H1 (cell line): ENCODE data around the gene TNN. TPM values are rescaled to one million over a fixed set of nuclear protein-coding genes. Genes with fewer than 3 reads are reported as not detected.

Experiments used
- CTCF ChIA-PET: fragments of 300-600 bp; sonication (Branson Sonifier 250); formaldehyde crosslinking; loops from one replicate; lab custom pipeline; 2021; ENCODE audit not compliant: partially characterized antibody; lab: Charles Lee
- POLR2A ChIA-PET: fragments of 300-600 bp; sonication (Branson Sonifier 250); formaldehyde crosslinking; loops from one replicate; lab custom pipeline; 2021; ENCODE audit warnings: inconsistent platforms; ENCODE audit not compliant: partially characterized antibody; lab: Charles Lee
- DNase-seq, 2 experiments: peaks; one replicate each; pipeline versions ENCODE4 v3.0.0 to v3.0.0-alpha.2; 2010 to 2022; ENCODE audit warnings: low spot score in 2 of 2, low read depth in 1 of 2, mixed read lengths in 1 of 2
- FAIRE-seq: peaks from 2 replicates; lab custom pipeline; 2011; peaks lifted over from hg19 to GRCh38; lab: Jason Lieb, UNC
- H2AFZ ChIP-seq: 2 replicates; pipeline ENCODE4 v1.8.1; 2012; ENCODE audit warnings: low read length, inconsistent platforms
- H2AK5ac ChIP-seq: 2 replicates; pipeline ENCODE4 v1.6.1; 2013; ENCODE audit warnings: low read depth, low read length
- H2BK120ac ChIP-seq: replicated peaks from 2 replicates; pipeline ENCODE3; 2013; ENCODE audit warnings: low read depth, low read length, inconsistent platforms
- H2BK12ac ChIP-seq: 2 replicates; pipeline ENCODE4 v1.6.1; 2013; ENCODE audit warnings: low read depth, low read length
- H2BK15ac ChIP-seq: 2 replicates; pipeline ENCODE4 v1.6.1; 2013; ENCODE audit warnings: low read length
- H2BK20ac ChIP-seq: 2 replicates; pipeline ENCODE4 v1.6.1; 2013; ENCODE audit warnings: low read length
- H2BK5ac ChIP-seq: 2 replicates; pipeline ENCODE4 v1.6.1; 2013; ENCODE audit warnings: low read depth, low read length
- H3K14ac ChIP-seq: 2 replicates; pipeline ENCODE4 v1.6.1; 2013; ENCODE audit warnings: inconsistent platforms; ENCODE audit not compliant: insufficient read length
- H3K18ac ChIP-seq: 2 replicates; pipeline ENCODE4 v1.6.1; 2013; ENCODE audit warnings: low read length; ENCODE audit errors: extremely low read depth
- H3K23ac ChIP-seq: 2 replicates; pipeline ENCODE4 v1.6.1; 2013; ENCODE audit warnings: inconsistent platforms; ENCODE audit not compliant: insufficient read length
- H3K23me2 ChIP-seq: 2 replicates; pipeline ENCODE4 v1.6.1; 2013; ENCODE audit warnings: low read depth, low read length
- H3K27ac ChIP-seq: 2 replicates; pipeline ENCODE4 v1.6.1; 2011; ENCODE audit warnings: low read depth, low read length, inconsistent platforms
- H3K27me3 ChIP-seq, 4 experiments: replicated peaks in 1 of 4; 1 replicate in 1 of 4; 2 replicates in 3 of 4; pipeline versions ENCODE4 v1.6.1 to v1.8.1; 2011 to 2013; ENCODE audit warnings: low read length in 3 of 4, mild to moderate bottlenecking in 3 of 4, inconsistent platforms in 2 of 4, mixed read lengths in 2 of 4, moderate library complexity in 1 of 4; ENCODE audit not compliant: control insufficient read depth in 3 of 4, insufficient read depth in 3 of 4; ENCODE audit errors: extremely low read depth in 1 of 4
- H3K36me3 ChIP-seq, 4 experiments: 2 replicates each; pipeline versions ENCODE4 v1.6.1 to v1.8.1; 2011 to 2013; ENCODE audit warnings: mild to moderate bottlenecking in 4 of 4, low read length in 3 of 4, moderate library complexity in 2 of 4, control low read depth in 1 of 4, inconsistent platforms in 1 of 4; ENCODE audit not compliant: insufficient read depth in 4 of 4, control insufficient read depth in 2 of 4
- H3K4ac ChIP-seq: replicated peaks from 2 replicates; pipeline ENCODE3; 2013; ENCODE audit warnings: low read length, low read depth, mixed read lengths, inconsistent platforms; ENCODE audit not compliant: insufficient read length
- H3K4me1 ChIP-seq, 4 experiments: replicated peaks in 1 of 4; 1 replicate in 1 of 4; 2 replicates in 3 of 4; pipeline versions ENCODE4 v1.6.1 to v1.8.1; 2011 to 2013; ENCODE audit warnings: low read length in 3 of 4, inconsistent platforms in 2 of 4, mixed read lengths in 1 of 4; ENCODE audit not compliant: insufficient read depth in 4 of 4, control insufficient read depth in 3 of 4
- H3K4me2 ChIP-seq, 2 experiments: 2 replicates each; pipeline versions ENCODE4 v1.6.1 to v1.8.1; 2011 to 2013; ENCODE audit warnings: low read depth in 2 of 2, low read length in 2 of 2, control low read depth in 1 of 2, inconsistent platforms in 1 of 2, mild to moderate bottlenecking in 1 of 2; ENCODE audit not compliant: insufficient read depth in 1 of 2
- H3K4me3 ChIP-seq, 4 experiments: fragments of 200-600, 300-600 bp in 1 of 4; sonication (generic), shearing (Covaris generic), sonication (Bioruptor Twin) in 1 of 4; 2 replicates each; pipeline versions ENCODE4 v1.5.1 to v1.8.1; 2011 to 2016; ENCODE audit warnings: low read length in 4 of 4, low read depth in 3 of 4, control low read depth in 2 of 4, inconsistent platforms in 2 of 4, mild to moderate bottlenecking in 2 of 4, mixed read lengths in 1 of 4, moderate library complexity in 1 of 4; ENCODE audit not compliant: insufficient read depth in 2 of 4; ENCODE audit errors: extremely low read depth in 1 of 4
- H3K56ac ChIP-seq: replicated peaks from 2 replicates; pipeline ENCODE3; 2013; ENCODE audit warnings: low read depth, mild to moderate bottlenecking, mixed read lengths, low read length, inconsistent platforms; ENCODE audit not compliant: insufficient read length
- H3K79me1 ChIP-seq: 2 replicates; pipeline ENCODE4 v1.6.1; 2013; ENCODE audit warnings: low read depth, low read length, control low read depth
- H3K79me2 ChIP-seq, 2 experiments: 2 replicates each; pipeline versions ENCODE4 v1.6.1 to v1.8.1; 2012 to 2013; ENCODE audit warnings: low read length in 2 of 2, mild to moderate bottlenecking in 2 of 2, inconsistent platforms in 1 of 2; ENCODE audit not compliant: insufficient read depth in 2 of 2, control insufficient read depth in 1 of 2
- H3K9ac ChIP-seq, 4 experiments: replicated peaks in 1 of 4; 1 replicate in 1 of 4; 2 replicates in 3 of 4; pipeline versions ENCODE4 v1.6.1 to v1.8.1; 2011 to 2013; ENCODE audit warnings: low read depth in 3 of 4, low read length in 3 of 4, control low read depth in 2 of 4, mild to moderate bottlenecking in 2 of 4, moderate library complexity in 2 of 4, inconsistent platforms in 1 of 4; ENCODE audit errors: extremely low read depth in 1 of 4
- H3K9me3 ChIP-seq, 2 experiments: 2 replicates each; pipeline versions ENCODE4 v1.6.1 to v1.8.1; 2012 to 2013; ENCODE audit warnings: mild to moderate bottlenecking in 2 of 2, moderate library complexity in 2 of 2, control low read depth in 1 of 2, inconsistent platforms in 1 of 2, low read depth in 1 of 2, low read length in 1 of 2, mixed read lengths in 1 of 2; ENCODE audit not compliant: insufficient read depth in 2 of 2
- H4K20me1 ChIP-seq, 2 experiments: replicated peaks in 1 of 2; 2 replicates each; pipeline versions ENCODE3 to v1.8.1; 2011 to 2013; ENCODE audit warnings: inconsistent platforms in 2 of 2, low read length in 2 of 2, mild to moderate bottlenecking in 1 of 2; ENCODE audit not compliant: insufficient read depth in 2 of 2, control insufficient read depth in 1 of 2
- H4K5ac ChIP-seq: 2 replicates; pipeline ENCODE4 v1.6.1; 2013; ENCODE audit warnings: low read length, low read depth, mixed read lengths, inconsistent platforms; ENCODE audit not compliant: insufficient read length
- H4K8ac ChIP-seq: 2 replicates; pipeline ENCODE4 v1.8.0; 2013; ENCODE audit warnings: mild to moderate bottlenecking, moderate library complexity, low read length, inconsistent platforms; ENCODE audit not compliant: insufficient read depth; ENCODE audit errors: extremely low read depth
- H4K91ac ChIP-seq: replicated peaks from 2 replicates; pipeline ENCODE3; 2013; ENCODE audit warnings: low read length, mixed read lengths, inconsistent platforms; ENCODE audit not compliant: insufficient read length
- HDAC6 ChIP-seq: IDR thresholded peaks from one replicate; pipeline ENCODE4 v1.7.1; 2012; ENCODE audit warnings: low read depth, mild to moderate bottlenecking, inconsistent platforms, low read length, moderate library complexity
- KDM4A ChIP-seq: IDR thresholded peaks from one replicate; pipeline ENCODE4 v1.7.1; 2012; ENCODE audit warnings: low read depth, mild to moderate bottlenecking, moderate library complexity, low read length, inconsistent platforms; ENCODE audit not compliant: severe bottlenecking
- PHF8 ChIP-seq: fragments of 200-600 bp; sonication (generic); conservative IDR thresholded peaks from 2 replicates; pipeline ENCODE4 v1.7.1; 2012; ENCODE audit warnings: low read depth, mild to moderate bottlenecking, inconsistent platforms, low read length, moderate library complexity
- SIRT6 ChIP-seq: IDR thresholded peaks from one replicate; pipeline ENCODE4 v1.7.1; 2012; ENCODE audit warnings: low read length, inconsistent platforms
- WGBS, 2 experiments: shearing (Covaris generic) in 1 of 2; methylation state at CpG; one replicate each; pipeline versions ENCODE4 v1.1.6 to v1.1.7; 2013 to 2015; ENCODE audit warnings: low lambda C conversion rate in 2 of 2, mixed read lengths in 2 of 2, inconsistent platforms in 1 of 2, low coverage in 1 of 2, missing lambda C conversion rate in 1 of 2; ENCODE audit not compliant: insufficient replicate concordance in 2 of 2, insufficient coverage in 1 of 2, insufficient read length in 1 of 2; ENCODE audit errors: extremely low coverage in 1 of 2, missing lambda C conversion rate in 1 of 2; 5-methylcytosine and 5-hydroxymethylcytosine counted together
- polyA plus RNA-seq, 7 experiments: library from polyadenylated mRNA; depleted of rRNA in 3 of 7; stranded (reverse) in 5 of 7; unstranded in 2 of 7; fragments of >200 nt in 5 of 7; fragments of 200-250 nt in 2 of 7; gene quantifications; 1 replicate in 5 of 7; 2 replicates in 1 of 7; 4 replicates in 1 of 7; pipeline versions ENCODE4 v1.2.1 to v1.2.3, GENCODE V29; 2011 to 2013; ENCODE audit warnings: missing spikeins in 2 of 7, mixed read lengths in 2 of 7
- total RNA-seq: library from RNA; stranded (reverse); fragmentation: NEBNext Ultra II Directional; extraction: Animal tissue kit (Norgen Biotek cat#: 25700); gene quantifications from 2 replicates; pipeline ENCODE4 v1.2.1, GENCODE V29; 2021
- TF ChIP-seq, protein P1 (sequence below): IDR thresholded peaks from 2 replicates; pipeline ENCODE4 v1.6.1; 2011; ENCODE audit warnings: low read length, improper control_type of control experiment
- TF ChIP-seq, protein P2 (sequence below): IDR thresholded peaks from 2 replicates; pipeline ENCODE4 v1.6.1; 2012; ENCODE audit warnings: inconsistent platforms

TNN gene
- total and polyA plus RNA-seq, 2 of the 8 experiments (the other 6 are each of a cell fraction or from before 2014, with no cell fraction given): 0.21 to 0.30 TPM

DNA sequence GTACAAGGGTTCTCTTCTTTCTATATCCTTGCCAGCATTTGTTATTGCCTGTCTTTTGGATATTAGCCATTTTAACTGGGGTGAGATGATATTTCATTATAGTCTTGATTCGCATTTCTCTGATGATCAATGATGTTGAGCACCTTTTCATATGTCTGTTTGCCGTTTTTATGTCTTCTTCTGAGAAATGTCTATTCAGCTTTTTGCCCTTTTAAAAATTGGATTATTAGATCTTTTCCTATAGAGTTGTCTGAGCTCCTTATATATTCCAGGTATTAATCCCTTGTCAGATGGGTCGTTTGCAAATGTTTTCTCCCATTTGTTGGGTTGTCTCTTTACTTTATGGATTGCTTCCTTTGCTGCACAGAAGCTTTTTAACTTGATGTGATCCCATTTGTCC is 25.0 kb upstream of the TNN start:
- POLR2A ChIA-PET: interaction anchor here (1.0 kb wide), 1 partner anchor 13 kb away, joined by 3 read pairs; no protein-coding TSS in a partner anchor
- Histone ChIP-seq H3K56ac (no peak overlapping the region), H2BK5ac (no peak overlapping the region), H3K27me3 (no peaks in the 10 kb centered on the region), H3K9me3 (no peaks in the 10 kb centered on the region; a peak in 1 of 4 replicates), H3K27ac (no peak overlapping the region), H3K9ac (no peak overlapping the region), H2AFZ (no peak overlapping the region), H3K23me2 (no peaks in the 10 kb centered on the region), H4K91ac (no peak overlapping the region), H3K14ac (no peak overlapping the region), H3K4ac (no peak overlapping the region), H3K18ac (no peak overlapping the region), H2AK5ac (no peak overlapping the region), H4K5ac (no peak overlapping the region), H3K23ac (no peak overlapping the region), H3K4me2 (no peak overlapping the region), H3K79me1 (no peaks in the 10 kb centered on the region), H4K8ac (no peak overlapping the region), H3K4me1 (peaks cover 0 to 5% (median 2%) of the 10 kb centered on the region in 4 experiments; a peak in 1 of 7 replicates), H2BK15ac (no peak overlapping the region), H2BK12ac (no peak overlapping the region), H3K36me3 (no peaks in the 10 kb centered on the region), H3K4me3 (no peak overlapping the region), H4K20me1 (no peaks in the 10 kb centered on the region), H3K79me2 (no peaks in the 10 kb centered on the region), H2BK20ac (no peak overlapping the region), H2BK120ac (no peak overlapping the region)
- CTCF ChIA-PET: interaction anchor here (0.9 to 1.5 kb wide), 3 partner anchors 11 to 275 kb away, joined by 4 to 5 read pairs (median 5); no protein-coding TSS in a partner anchor
- 81% methylated on average over 3 of the region's 3 CpGs; no CpG with 5 or more reads in 1 of the 2 experiments for WGBS, 2 experiments
- no peak for DNase-seq
- no peak for FAIRE-seq
- TF ChIP-seq PHF8: no peak
- no peak for TF ChIP-seq HDAC6
- TF ChIP-seq SIRT6: no peak
- TF ChIP-seq, protein P1, sequence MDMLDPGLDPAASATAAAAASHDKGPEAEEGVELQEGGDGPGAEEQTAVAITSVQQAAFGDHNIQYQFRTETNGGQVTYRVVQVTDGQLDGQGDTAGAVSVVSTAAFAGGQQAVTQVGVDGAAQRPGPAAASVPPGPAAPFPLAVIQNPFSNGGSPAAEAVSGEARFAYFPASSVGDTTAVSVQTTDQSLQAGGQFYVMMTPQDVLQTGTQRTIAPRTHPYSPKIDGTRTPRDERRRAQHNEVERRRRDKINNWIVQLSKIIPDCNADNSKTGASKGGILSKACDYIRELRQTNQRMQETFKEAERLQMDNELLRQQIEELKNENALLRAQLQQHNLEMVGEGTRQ: no peak
- TF ChIP-seq, protein P2, sequence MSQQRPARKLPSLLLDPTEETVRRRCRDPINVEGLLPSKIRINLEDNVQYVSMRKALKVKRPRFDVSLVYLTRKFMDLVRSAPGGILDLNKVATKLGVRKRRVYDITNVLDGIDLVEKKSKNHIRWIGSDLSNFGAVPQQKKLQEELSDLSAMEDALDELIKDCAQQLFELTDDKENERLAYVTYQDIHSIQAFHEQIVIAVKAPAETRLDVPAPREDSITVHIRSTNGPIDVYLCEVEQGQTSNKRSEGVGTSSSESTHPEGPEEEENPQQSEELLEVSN: no peak
- TF ChIP-seq KDM4A: no peak
